GM12878 (cell line): Measurements from ENCODE around the gene TRPV3. TPM values are rescaled to one million over a fixed set of nuclear protein-coding genes. Genes with fewer than 3 reads are reported as not detected.

Source experiments
- ATAC-seq: fragments of 200-7000 bp; cut with Tn5 transposase; 3 replicates; pipeline ENCODE4 v1.9.1; 2020; ENCODE audit warnings: mild to moderate bottlenecking, moderate library complexity
- BruUV-seq: library from RNA; stranded (reverse); fragments of 400-500 nt; replicated peaks from 2 replicates; lab custom pipeline; 2021; lab: Mats Ljungman, UMichigan
- CTCF ChIA-PET: fragments of 300-600 bp; sonication (Branson Sonifier 250); formaldehyde crosslinking; extraction: SDS; loops from one replicate; lab custom pipeline; 2021; ENCODE audit warnings: inconsistent platforms; lab: Yijun Ruan, JAX
- POLR2A ChIA-PET: fragments of 350-600 bp; formaldehyde crosslinking; extraction: SDS; loops from one replicate; lab custom pipeline; 2021; ENCODE audit warnings: inconsistent platforms; lab: Charles Lee
- RAD21 ChIA-PET: fragments of 300-600 bp; sonication (Branson Sonifier 250); formaldehyde crosslinking; loops from one replicate; lab custom pipeline; 2023; ENCODE audit warnings: antibody characterized with exemption; ENCODE audit not compliant: unreplicated experiment; lab: Charles Lee
- SMC1A ChIA-PET: fragments of 300-600 bp; sonication (Branson Sonifier 250); formaldehyde crosslinking; loops from one replicate; lab custom pipeline; 2023; ENCODE audit not compliant: unreplicated experiment, uncharacterized antibody; lab: Charles Lee
- DNase-seq: peaks from one replicate; pipeline ENCODE4 v3.0.0-alpha.2; 2011; ENCODE audit warnings: low read depth, low spot score
- FAIRE-seq: peaks from 3 replicates; lab custom pipeline; 2011; peaks lifted over from hg19 to GRCh38; lab: Jason Lieb, UNC
- H2AFZ ChIP-seq: 2 replicates; pipeline ENCODE4 v1.6.0; 2011; ENCODE audit warnings: low read depth, low read length, control low read depth; ENCODE audit not compliant: control insufficient read depth
- H3K27ac ChIP-seq: 2 replicates; pipeline ENCODE4 v1.5.1; 2011; ENCODE audit warnings: control low read depth; ENCODE audit not compliant: control insufficient read depth, insufficient read depth
- H3K27me3 ChIP-seq, 2 experiments: replicated peaks in 1 of 2; 2 replicates each; pipeline versions ENCODE4 v1.6.0 to v1.6.1; 2011; ENCODE audit warnings: low read length in 1 of 2; ENCODE audit not compliant: control insufficient read depth in 2 of 2, insufficient read depth in 2 of 2
- H3K36me3 ChIP-seq, 2 experiments: 2 replicates each; pipeline ENCODE4 v1.5.1; 2011; ENCODE audit warnings: low read length in 1 of 2; ENCODE audit not compliant: control insufficient read depth in 2 of 2, insufficient read depth in 2 of 2
- H3K4me1 ChIP-seq: 2 replicates; pipeline ENCODE4 v1.6.1; 2011; ENCODE audit warnings: mild to moderate bottlenecking, low read length, moderate library complexity, mixed read lengths; ENCODE audit not compliant: control insufficient read depth, insufficient read depth
- H3K4me2 ChIP-seq: 2 replicates; pipeline ENCODE4 v1.6.0; 2011; ENCODE audit warnings: control low read depth; ENCODE audit not compliant: control insufficient read depth, insufficient read depth
- H3K4me3 ChIP-seq: fragments of 200-600 bp; sonication (generic); 2 replicates; pipeline ENCODE4 v1.5.1; 2016
- H3K79me2 ChIP-seq: 2 replicates; pipeline ENCODE4 v1.6.0; 2011; ENCODE audit warnings: low read length; ENCODE audit not compliant: control insufficient read depth, insufficient read depth
- H3K9ac ChIP-seq: 2 replicates; pipeline ENCODE4 v1.8.0; 2011; ENCODE audit warnings: low read length, control low read depth, mixed read lengths; ENCODE audit not compliant: control insufficient read depth, insufficient read depth
- H3K9me3 ChIP-seq: replicated peaks from 3 replicates; pipeline ENCODE4 v1.5.1; 2011; ENCODE audit warnings: mild to moderate bottlenecking, low read length; ENCODE audit not compliant: control insufficient read depth, insufficient read depth
- H4K20me1 ChIP-seq: 2 replicates; pipeline ENCODE4 v1.6.0; 2011; ENCODE audit not compliant: control insufficient read depth, insufficient read depth
- ASH2L ChIP-seq: fragments of 300-600, 200-600 bp; sonication (generic); IDR thresholded peaks from 2 replicates; pipeline ENCODE4 v1.6.1; 2017; ENCODE audit warnings: low read depth, mild to moderate bottlenecking, borderline replicate concordance
- BACH1 ChIP-seq: fragments of 450-650 bp; IDR thresholded peaks from 2 replicates; pipeline ENCODE4 v1.6.1; 2017; ENCODE audit warnings: mild to moderate bottlenecking, borderline replicate concordance
- CHD2 ChIP-seq: IDR thresholded peaks from 2 replicates; pipeline ENCODE4 v1.6.1; 2011; ENCODE audit warnings: low read depth, low read length, improper control_type of control experiment, borderline replicate concordance
- EGR1 ChIP-seq, 2 experiments: IDR thresholded peaks; 1 replicate in 1 of 2; 2 replicates in 1 of 2; pipeline ENCODE4 v1.6.1; 2011 to 2012; ENCODE audit warnings: low read depth in 2 of 2, low read length in 2 of 2, borderline replicate concordance in 1 of 2, mild to moderate bottlenecking in 1 of 2, moderate library complexity in 1 of 2
- ETV6 ChIP-seq, 2 experiments: fragments of 450-650 bp in 1 of 2; IDR thresholded peaks in 1 of 2; conservative IDR thresholded peaks in 1 of 2; 2 replicates each; pipeline ENCODE4 v1.6.1; 2014; ENCODE audit warnings: antibody characterized with exemption in 1 of 2, borderline replicate concordance in 1 of 2, low read depth in 1 of 2, mild to moderate bottlenecking in 1 of 2, moderate library complexity in 1 of 2
- FOS ChIP-seq: IDR thresholded peaks from 3 replicates; pipeline ENCODE4 v1.6.1; 2011; ENCODE audit warnings: borderline replicate concordance; ENCODE audit not compliant: insufficient read length; ENCODE audit errors: extremely low read depth
- JUNB ChIP-seq: IDR thresholded peaks from 2 replicates; pipeline ENCODE4 v1.6.1; 2016; ENCODE audit warnings: antibody characterized with exemption, mild to moderate bottlenecking
- KLF5 ChIP-seq: fragments of 450-650 bp; IDR thresholded peaks from 2 replicates; pipeline ENCODE4 v1.6.1; 2014; ENCODE audit warnings: mild to moderate bottlenecking; ENCODE audit not compliant: partially characterized antibody
- NR2F1 ChIP-seq: fragments of 450-650 bp; conservative IDR thresholded peaks from 2 replicates; pipeline ENCODE4 v1.6.1; 2017; ENCODE audit warnings: mild to moderate bottlenecking
- POU2F2 ChIP-seq: IDR thresholded peaks from 3 replicates; pipeline ENCODE4 v1.6.1; 2011; ENCODE audit warnings: low read depth, mild to moderate bottlenecking, low read length, borderline replicate concordance
- RBBP5 ChIP-seq: fragments of 200-600 bp; sonication (generic); conservative IDR thresholded peaks from 2 replicates; pipeline ENCODE4 v1.6.1; 2016
- RCOR1 ChIP-seq: conservative IDR thresholded peaks from 2 replicates; pipeline ENCODE4 v1.6.1; 2012; ENCODE audit warnings: low read depth, low read length, improper control_type of control experiment
- SIN3A ChIP-seq: IDR thresholded peaks from 2 replicates; pipeline ENCODE4 v1.6.1; 2012; ENCODE audit warnings: low read depth, low read length, improper control_type of control experiment
- SMC3 ChIP-seq: IDR thresholded peaks from 2 replicates; pipeline ENCODE4 v1.6.1; 2011; ENCODE audit warnings: low read length, improper control_type of control experiment, borderline replicate concordance
- TBL1XR1 ChIP-seq: IDR thresholded peaks from 2 replicates; pipeline ENCODE4 v1.6.1; 2012; ENCODE audit warnings: low read depth, low read length, improper control_type of control experiment
- ZNF207 ChIP-seq: fragments of 450-650 bp; IDR thresholded peaks from 2 replicates; pipeline ENCODE4 v1.6.1; 2014; ENCODE audit warnings: antibody characterized with exemption, mild to moderate bottlenecking, borderline replicate concordance
- ZNF687 ChIP-seq: fragments of 450-650 bp; IDR thresholded peaks from 2 replicates; pipeline ENCODE4 v1.6.1; 2017; ENCODE audit warnings: mild to moderate bottlenecking, moderate library complexity
- WGBS: methylation state at CpG from one replicate; pipeline ENCODE4 v1.1.6; 2016; ENCODE audit warnings: low lambda C conversion rate; ENCODE audit not compliant: insufficient replicate concordance, insufficient coverage; ENCODE audit errors: missing lambda C conversion rate; 5-methylcytosine and 5-hydroxymethylcytosine counted together
- in situ Hi-C: fragments of 300-500 bp; cut with MboI; formaldehyde crosslinking; loops from 9 replicates; pipeline ENCODE4 v1.14.3; 2018; ENCODE audit warnings: mixed read lengths
- intact Hi-C: fragments of 100-400 bp; cut with micrococcal nuclease; formaldehyde crosslinking; loops from one replicate; pipeline ENCODE4 v1.14.2; 2022; ENCODE audit not compliant: unreplicated experiment
- polyA plus RNA-seq, 11 experiments: library from polyadenylated mRNA; depleted of rRNA in 4 of 11; unstranded in 6 of 11; stranded (reverse) in 5 of 11; fragments of >200 nt; fragmentation: Nextera tagmentation in 4 of 11; fragmentation: Illumina TruSeq in 1 of 11; extraction: Ambion mirVana in 4 of 11; extraction: Trizol in 1 of 11; gene quantifications; 1 replicate in 1 of 11; 2 replicates in 10 of 11; pipeline versions ENCODE4 v1.2.1 to v1.2.3, GENCODE V29; 2011 to 2016; ENCODE audit warnings: inconsistent platforms in 2 of 11, missing spikeins in 2 of 11, low read depth in 1 of 11
- total RNA-seq, 4 experiments: library from RNA; depleted of rRNA in 3 of 4; stranded (reverse); fragments of >200 nt in 3 of 4; fragmentation: Illumina TruSeq in 1 of 4; extraction: Trizol in 1 of 4; gene quantifications; 2 replicates each; pipeline versions ENCODE4 v1.2.1 to v1.2.3, GENCODE V29; 2013 to 2021
- TF ChIP-seq, protein P1 (sequence below): IDR thresholded peaks from 2 replicates; pipeline ENCODE4 v1.6.1; 2011; ENCODE audit warnings: low read depth, mild to moderate bottlenecking, low read length, moderate library complexity, borderline replicate concordance; ENCODE audit errors: extremely low read depth

Gene TRPV3
- total and polyA plus RNA-seq, 10 of the 15 experiments (the other 5 are each of a cell fraction or from before 2014, with no cell fraction given): 0.52 to 12.0 (median 2.7) TPM

DNA sequence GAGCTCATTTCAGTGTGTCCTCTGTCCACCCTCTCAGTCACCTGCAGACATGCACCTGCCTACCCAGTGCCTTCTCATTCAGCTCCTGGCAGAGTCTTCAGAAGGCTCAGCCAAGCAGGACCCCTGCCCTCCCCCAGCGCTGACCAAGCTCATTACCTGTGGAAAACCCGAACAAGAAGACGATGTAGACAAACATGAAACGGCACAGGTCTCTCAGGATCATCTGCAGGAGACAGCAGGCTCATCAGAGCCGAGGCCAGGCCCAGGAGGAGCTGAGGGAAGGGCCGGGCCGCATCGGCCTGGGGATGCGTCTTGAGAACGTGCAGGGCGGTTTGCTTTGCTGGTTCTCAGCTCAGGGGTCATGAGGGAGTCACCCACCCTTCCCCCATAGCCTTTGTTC is 19.4 kb upstream of the TRPV3 start:
- ChIA-PET CTCF (interaction anchor here (0.8 kb wide), 1 partner anchor 26 kb away, joined by 3 read pairs; no protein-coding TSS in a partner anchor), POLR2A (no interaction called here)
- no peak overlapping the region for H3K27ac ChIP-seq
- H3K79me2 ChIP-seq: no peaks in the 10 kb centered on the region
- H3K27me3 ChIP-seq: no peaks in the 10 kb centered on the region
- WGBS: 94% methylated on average over 11 of the region's 11 CpGs
- H3K4me1 ChIP-seq: no peaks in the 10 kb centered on the region
- no peaks in the 10 kb centered on the region for H4K20me1 ChIP-seq
- ATAC-seq: no peak
- no peak overlapping the region for H3K4me3 ChIP-seq
- H3K9ac ChIP-seq: no peak overlapping the region
- no peak for TF ChIP-seq NR2F1
- TF ChIP-seq CHD2: no peak
- TF ChIP-seq, protein P1, sequence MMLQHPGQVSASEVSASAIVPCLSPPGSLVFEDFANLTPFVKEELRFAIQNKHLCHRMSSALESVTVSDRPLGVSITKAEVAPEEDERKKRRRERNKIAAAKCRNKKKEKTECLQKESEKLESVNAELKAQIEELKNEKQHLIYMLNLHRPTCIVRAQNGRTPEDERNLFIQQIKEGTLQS: no peak
- no peak for TF ChIP-seq SMC3
- TF ChIP-seq EGR1 (IDR thresholded peaks at IDR 0.05; ENCODE audit: borderline replicate concordance in 1 of 2, low read depth in 2 of 2, low read length in 2 of 2): no peak
- no peak for TF ChIP-seq RCOR1
- TF ChIP-seq BACH1: no peak
- no peak for TF ChIP-seq ASH2L
- no peak for TF ChIP-seq POU2F2
- no peak for TF ChIP-seq ZNF207
- TF ChIP-seq TBL1XR1: no peak
- TF ChIP-seq JUNB: no peak
- no peak for TF ChIP-seq FOS
- no peak for TF ChIP-seq SIN3A
- TF ChIP-seq KLF5: no peak
- TF ChIP-seq ZNF687: no peak
- TF ChIP-seq ETV6 (conservative IDR thresholded peaks at IDR 0.05 in 1 of 2, IDR thresholded peaks at IDR 0.05 in 1 of 2; ENCODE audit: borderline replicate concordance in 1 of 2, low read depth in 1 of 2): no peak
- no peak for TF ChIP-seq RBBP5
- TF ChIP-seq, all 136 proteins: peak for 0
- DNase-seq (no peak), FAIRE-seq (no peak)
- no TSS peak for BruUV-seq
- Histone ChIP-seq H3K4me2 (no peak overlapping the region), H2AFZ (no peak overlapping the region), H3K9me3 (no peaks in the 10 kb centered on the region), H3K36me3 (no peaks in the 10 kb centered on the region)
- intact Hi-C loops: no loop called here
- RAD21 ChIA-PET: interaction anchor here (0.6 to 0.7 kb wide), 2 partner anchors 27 to 91 kb away, joined by 3 to 4 read pairs; no protein-coding TSS in a partner anchor
- SMC1A ChIA-PET: no interaction called here
- in situ Hi-C loops: no loop called here
